RWPE2 (cell line): Measurements from ENCODE around the gene ZNF879.
A peak's percentile ranks its signal among the peaks of the same experiment; 100 is the strongest.

ENCODE experiments used
- ATAC-seq: fragments of 200-7000 bp; cut with Tn5 transposase; 3 replicates; pipeline ENCODE4 v1.9.1; 2021; ENCODE audit warnings: low read depth
- DNase-seq: peaks from one replicate; pipeline ENCODE4 v3.0.0-alpha.2; 2020; ENCODE audit warnings: low spot score
- H3K27ac ChIP-seq: fragments of 450-650 bp; 2 replicates; pipeline ENCODE4 v1.5.1; 2017; ENCODE audit warnings: mild to moderate bottlenecking; ENCODE audit not compliant: poor library complexity, severe bottlenecking
- H3K27me3 ChIP-seq: fragments of 250-450 bp; sonication (Bioruptor Pico); 2 replicates; pipeline ENCODE4 v1.5.1; 2021; ENCODE audit warnings: mild to moderate bottlenecking, moderate library complexity; ENCODE audit not compliant: insufficient read depth, poor library complexity, severe bottlenecking
- H3K36me3 ChIP-seq: fragments of 250-450 bp; sonication (Bioruptor Pico); 2 replicates; pipeline ENCODE4 v1.5.1; 2020; ENCODE audit warnings: low read depth, mild to moderate bottlenecking, moderate library complexity
- H3K4me1 ChIP-seq: fragments of 250-450 bp; sonication (Bioruptor Pico); 2 replicates; pipeline ENCODE4 v1.5.1; 2021; ENCODE audit warnings: mild to moderate bottlenecking, moderate library complexity; ENCODE audit not compliant: insufficient read depth, poor library complexity, severe bottlenecking
- H3K4me3 ChIP-seq: fragments of 250-450 bp; sonication (Bioruptor Pico); 2 replicates; pipeline ENCODE4 v1.5.1; 2021; ENCODE audit warnings: mild to moderate bottlenecking, moderate library complexity; ENCODE audit not compliant: severe bottlenecking
- H3K9me3 ChIP-seq: fragments of 250-450 bp; sonication (Bioruptor Pico); 2 replicates; pipeline ENCODE4 v1.5.1; 2021; ENCODE audit warnings: mild to moderate bottlenecking, moderate library complexity; ENCODE audit not compliant: severe bottlenecking
- CTCF ChIP-seq: fragments of 450-650 bp; IDR thresholded peaks from one replicate; pipeline ENCODE4 v1.5.1; 2017; ENCODE audit warnings: mild to moderate bottlenecking, moderate library complexity; ENCODE audit not compliant: poor library complexity, severe bottlenecking

ZNF879 gene

DNA sequence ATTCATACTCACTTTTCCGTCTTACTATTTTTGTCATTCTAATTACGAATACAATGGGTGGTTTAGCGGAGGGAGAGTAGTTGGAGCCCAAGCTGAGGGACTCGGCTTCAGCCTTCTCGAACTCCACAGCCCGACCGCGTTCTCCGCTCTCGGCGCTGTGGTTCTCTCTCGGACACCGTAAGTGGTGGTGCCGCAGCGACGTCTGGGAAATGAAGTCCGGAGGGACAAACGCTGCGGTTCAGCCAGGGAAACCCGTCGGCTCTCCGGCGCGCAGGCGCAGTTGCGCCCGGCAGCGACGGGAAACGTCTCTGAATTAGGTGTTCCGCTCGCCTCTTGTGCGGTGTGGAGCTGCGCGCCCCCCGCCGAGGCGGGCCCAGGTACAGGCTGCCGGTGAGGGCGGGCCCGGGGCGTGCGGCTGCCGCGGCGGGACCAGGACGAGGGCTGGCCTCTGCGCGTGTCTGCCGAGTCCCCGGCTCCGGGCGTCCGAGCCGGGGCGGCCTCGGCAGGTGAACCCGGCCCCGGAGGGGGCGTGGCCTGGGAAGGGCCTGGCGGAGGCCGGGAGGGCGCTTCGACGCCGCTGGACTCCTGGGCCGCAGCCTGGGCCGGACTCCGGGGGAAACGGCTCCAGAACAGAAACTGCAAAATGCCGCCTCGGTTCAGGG is at the start of gene ZNF879:
ZNF879 (plus strand) TSS at position 277 of the 662 bp plus-strand sequence. CDS start 1,201 bp downstream, outside the sequence.
- H3K27ac ChIP-seq = peak within 1 kb of the TSS; percentile 29
- DNase-seq = peak; percentile 96

DNA sequence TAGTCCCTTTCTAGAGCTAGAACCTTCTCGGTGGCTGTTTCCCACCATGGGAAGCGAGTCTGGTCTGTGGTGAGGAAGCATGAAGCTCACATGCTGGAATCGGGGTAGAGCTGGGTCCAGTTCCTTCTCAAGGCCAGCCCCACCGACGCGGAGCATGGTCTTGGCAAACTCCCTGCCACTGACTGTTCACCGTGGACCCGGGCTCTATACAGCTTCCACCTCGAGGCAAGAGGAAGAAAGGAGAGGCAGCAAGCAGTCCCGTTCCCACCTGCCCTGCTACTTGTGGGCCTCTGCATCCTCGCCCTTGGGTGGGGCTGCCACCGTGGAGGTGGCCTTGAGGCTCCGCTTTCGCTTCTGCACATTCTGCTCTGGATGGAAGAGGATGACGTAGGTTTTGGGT is 42.2 kb upstream of the ZNF879 start:
- Histone ChIP-seq H3K27ac (no peak overlapping the region), H3K9me3 (peaks cover 24% of the 10 kb centered on the region), H3K27me3 (no peaks in the 10 kb centered on the region), H3K36me3 (no peaks in the 10 kb centered on the region), H3K4me3 (no peak overlapping the region), H3K4me1 (no peaks in the 10 kb centered on the region)
- DNase-seq = no peak
- no peak for ATAC-seq
- TF ChIP-seq CTCF = no peak

More for the DNA sequence above, at the start of gene ZNF879:
- Histone ChIP-seq H3K27me3 (no peaks in the 10 kb centered on the region), H3K36me3 (peaks cover 34% of the 10 kb centered on the region), H3K9me3 (no peaks in the 10 kb centered on the region), H3K4me1 (peaks cover 2% of the 10 kb centered on the region), H3K4me3 (peak within 1 kb of the TSS; percentile 61)
- ATAC-seq = peak; percentile 93
- no peak for TF ChIP-seq CTCF

- no peak for ATAC-seq
- no peak for TF ChIP-seq CTCF
Observed at GRCh38 chr5:178982941-178983340, 40.7 kb upstream of the ZNF879 start.

DNA sequence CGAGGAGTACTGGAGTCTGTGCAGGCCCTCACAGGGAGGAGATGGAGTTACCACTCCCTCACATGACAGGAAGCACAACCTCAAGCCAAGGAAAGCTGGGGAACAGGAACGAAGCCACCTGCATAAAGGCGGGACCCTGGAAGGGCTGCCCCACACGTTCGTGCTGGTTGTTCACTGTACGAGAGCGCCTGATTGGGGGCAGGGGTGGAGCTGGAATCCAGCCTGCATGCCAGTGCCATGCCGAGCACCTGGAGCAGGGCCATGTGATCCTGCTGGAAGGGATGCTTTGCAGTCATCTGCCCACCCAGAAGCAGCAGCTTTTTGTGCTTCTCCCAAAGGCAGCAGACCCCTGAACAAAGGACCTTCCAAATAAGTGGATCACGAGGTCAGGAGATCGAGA is 39.9 kb upstream of the ZNF879 start:
- no peak overlapping the region for H3K4me3 ChIP-seq
- H3K27me3 ChIP-seq = no peaks in the 10 kb centered on the region
- no peak overlapping the region for H3K27ac ChIP-seq
- peaks cover 33% of the 10 kb centered on the region for H3K9me3 ChIP-seq
- DNase-seq = no peak
- no peaks in the 10 kb centered on the region for H3K4me1 ChIP-seq
- TF ChIP-seq CTCF = no peak
- no peak for ATAC-seq
- H3K36me3 ChIP-seq = no peaks in the 10 kb centered on the region

More at GRCh38 chr5:178982941-178983340, 40.7 kb upstream of the ZNF879 start:
- Histone ChIP-seq H3K9me3 (peaks cover 33% of the 10 kb centered on the region), H3K27me3 (no peaks in the 10 kb centered on the region), H3K4me1 (no peaks in the 10 kb centered on the region), H3K36me3 (no peaks in the 10 kb centered on the region), H3K4me3 (no peak overlapping the region), H3K27ac (no peak overlapping the region)
- no peak for DNase-seq
